ENCODE results near the gene UCP1.

Gene UCP1

GRCh38 chr4:140595065-140595464 is 26.3 kb upstream of the UCP1 start:
- H3K27me3 ChIP-seq: peaks cover 14% of the 10 kb centered on the region
- no peaks in the 10 kb centered on the region for H3K4me1 ChIP-seq
- H3K36me3 ChIP-seq: no peaks in the 10 kb centered on the region
- no peaks in the 10 kb centered on the region; the same call in 1 of the 2 replicates for H3K9me3 ChIP-seq
- no peak for DNase-seq
- H3K4me3 ChIP-seq (ENCODE audit: low read depth, low read length): no peak overlapping the region
- TF ChIP-seq CTCF (IDR thresholded peaks at IDR 0.05; ENCODE audit: low read depth, low read length): peak; percentile 73

GRCh38 chr4:140584439-140584838 is 15.7 kb upstream of the UCP1 start:
- Histone ChIP-seq H3K36me3 (no peaks in the 10 kb centered on the region), H3K4me1 (no peaks in the 10 kb centered on the region), H3K4me3 (ENCODE audit: low read depth, low read length) (no peak overlapping the region), H3K9me3 (no peaks in the 10 kb centered on the region), H3K27me3 (peaks cover 16% of the 10 kb centered on the region)
- DNase-seq: no peak
- TF ChIP-seq CTCF (IDR thresholded peaks at IDR 0.05; ENCODE audit: low read depth, low read length): no peak

GRCh38 chr4:140581078-140581477 is 12.3 kb upstream of the UCP1 start:
- no peak overlapping the region for H3K4me3 ChIP-seq (ENCODE audit: low read depth, low read length)
- H3K27me3 ChIP-seq: peaks cover 40% of the 10 kb centered on the region
- H3K4me1 ChIP-seq: no peaks in the 10 kb centered on the region
- H3K9me3 ChIP-seq: no peaks in the 10 kb centered on the region; the same call in 1 of the 2 replicates
- no peaks in the 10 kb centered on the region for H3K36me3 ChIP-seq
- DNase-seq: peak; percentile 27
- TF ChIP-seq CTCF (IDR thresholded peaks at IDR 0.05; ENCODE audit: low read depth, low read length): no peak

DNA sequence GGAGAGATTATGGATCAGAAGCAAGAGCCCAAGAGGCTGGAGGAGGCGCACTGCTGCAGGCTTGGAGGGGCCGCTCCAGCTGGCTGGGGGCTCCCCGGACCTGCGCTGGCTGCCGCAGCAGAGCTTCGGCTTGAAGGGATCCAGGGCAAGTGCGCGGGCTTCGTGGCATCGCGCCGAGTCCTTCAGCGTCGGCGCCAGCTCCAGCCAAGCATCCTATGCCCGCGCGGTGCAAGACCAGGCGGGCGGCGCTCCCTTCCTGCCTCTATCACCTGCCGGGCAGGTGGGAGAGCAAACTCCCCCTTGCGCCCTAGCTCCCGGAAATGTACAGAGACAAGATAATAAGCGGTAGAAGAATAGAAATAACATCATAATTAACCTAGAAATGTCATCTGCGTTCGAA is 10.5 kb upstream of the UCP1 start:
- TF ChIP-seq CTCF (IDR thresholded peaks at IDR 0.05; ENCODE audit: low read depth, low read length): no peak
- H3K4me3 ChIP-seq (ENCODE audit: low read depth, low read length): no peak overlapping the region
- H3K4me1 ChIP-seq: no peaks in the 10 kb centered on the region
- peaks cover 40% of the 10 kb centered on the region for H3K27me3 ChIP-seq
- H3K9me3 ChIP-seq: no peaks in the 10 kb centered on the region; the same call in 1 of the 2 replicates
- DNase-seq: peak; percentile 30
- H3K36me3 ChIP-seq: no peaks in the 10 kb centered on the region

DNA sequence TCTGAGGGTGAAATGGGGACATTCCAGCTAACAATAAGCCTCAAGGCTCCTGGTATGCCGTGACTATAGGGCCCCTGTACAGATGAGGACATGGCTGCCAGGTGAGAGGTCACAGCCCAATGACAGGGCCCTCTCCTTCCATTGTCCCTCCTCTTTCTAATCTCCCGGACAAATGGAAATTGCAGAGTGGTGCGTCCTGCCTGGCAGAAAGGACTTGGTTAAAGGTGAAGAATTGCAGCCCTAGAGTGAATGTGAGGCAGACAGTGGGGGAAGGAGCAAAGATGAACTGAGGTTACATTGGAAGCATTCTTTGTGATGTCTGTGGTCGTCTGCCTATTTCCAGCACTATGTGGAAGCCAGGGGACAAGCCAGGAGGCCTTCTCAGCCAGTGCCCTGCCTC is 6.7 kb upstream of the UCP1 start:
- no peak for TF ChIP-seq CTCF (IDR thresholded peaks at IDR 0.05; ENCODE audit: low read depth, low read length)
- H3K9me3 ChIP-seq: peaks cover 5% of the 10 kb centered on the region
- no peak for DNase-seq
- H3K4me3 ChIP-seq (ENCODE audit: low read depth, low read length): no peak overlapping the region
- H3K27me3 ChIP-seq: peaks cover 55% of the 10 kb centered on the region
- H3K36me3 ChIP-seq: no peaks in the 10 kb centered on the region
- no peaks in the 10 kb centered on the region for H3K4me1 ChIP-seq

DNA sequence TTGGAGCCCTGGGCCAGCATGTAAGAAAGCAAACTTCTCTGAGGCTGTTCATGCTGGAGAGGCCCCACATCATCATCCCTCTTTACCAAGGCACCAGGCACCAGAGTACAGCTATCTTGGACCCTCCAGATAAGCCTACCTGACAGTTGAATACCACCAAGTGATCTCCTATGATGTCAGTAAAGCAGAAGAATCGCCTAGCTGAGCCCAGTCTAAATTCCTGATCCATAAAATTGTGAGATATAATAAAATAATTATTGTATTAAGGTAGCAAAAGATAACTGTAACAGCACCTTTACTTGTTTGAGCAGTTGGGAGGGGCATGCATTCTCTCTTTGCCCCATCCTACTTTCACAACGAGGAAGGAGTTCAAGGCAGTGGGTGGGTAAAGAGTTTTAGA is 2.9 kb upstream of the UCP1 start:
- TF ChIP-seq CTCF (IDR thresholded peaks at IDR 0.05; ENCODE audit: low read depth, low read length): no peak
- Histone ChIP-seq H3K4me3 (ENCODE audit: low read depth, low read length) (no peak overlapping the region), H3K27me3 (peaks cover 58% of the 10 kb centered on the region), H3K4me1 (no peaks in the 10 kb centered on the region; the same call in 1 of the 2 replicates), H3K36me3 (no peaks in the 10 kb centered on the region), H3K9me3 (peaks cover 5% of the 10 kb centered on the region; the same call in 1 of the 2 replicates)
- no peak for DNase-seq
